Panc1 (cell line): ENCODE results near the gene HS1BP3. TPM values are rescaled to one million over a fixed set of nuclear protein-coding genes. Genes with fewer than 3 reads are reported as not detected.

Source experiments
- ATAC-seq: fragments of 200-7000 bp; cut with Tn5 transposase; 2 replicates; pipeline ENCODE4 v1.9.1; 2020; ENCODE audit warnings: mild to moderate bottlenecking, moderate library complexity
- BruUV-seq: library from RNA; stranded (reverse); fragments of 400-500 nt; replicated peaks from 2 replicates; lab custom pipeline; 2021; lab: Mats Ljungman, UMichigan
- CTCF ChIA-PET: fragments of 300-600 bp; sonication (Branson Sonifier 250); formaldehyde crosslinking; loops from one replicate; lab custom pipeline; 2022; ENCODE audit warnings: antibody characterized with exemption; lab: Charles Lee
- POLR2A ChIA-PET: fragments of 300-600 bp; sonication (Branson Sonifier 250); formaldehyde crosslinking; loops from one replicate; lab custom pipeline; 2022; ENCODE audit warnings: antibody characterized with exemption; lab: Charles Lee
- DNase-seq: peaks from one replicate; pipeline ENCODE4 v3.0.0-alpha.2; 2010; ENCODE audit warnings: low read depth, low spot score
- H3K27ac ChIP-seq: 2 replicates; pipeline ENCODE4 v1.5.1; 2011; ENCODE audit warnings: mild to moderate bottlenecking, low read length, inconsistent platforms
- H3K27me3 ChIP-seq: fragments of 200-500 bp; sonication (Bioruptor generic); 2 replicates; pipeline ENCODE4 v1.6.0; 2014; ENCODE audit warnings: low read length, inconsistent platforms; ENCODE audit not compliant: control insufficient read depth, insufficient read depth
- H3K36me3 ChIP-seq: fragments of 200-500 bp; sonication (Bioruptor generic); 2 replicates; pipeline ENCODE4 v1.5.1; 2014; ENCODE audit warnings: inconsistent platforms, mild to moderate bottlenecking, low read length, moderate library complexity; ENCODE audit not compliant: control insufficient read depth, insufficient read depth
- H3K4me1 ChIP-seq: 2 replicates; pipeline ENCODE4 v1.5.1; 2011; ENCODE audit warnings: inconsistent platforms, mild to moderate bottlenecking, low read length, moderate library complexity; ENCODE audit not compliant: control insufficient read depth, insufficient read depth
- H3K4me3 ChIP-seq, 2 experiments: 2 replicates each; pipeline ENCODE4 v1.5.1; 2011 to 2012; ENCODE audit warnings: low read depth in 2 of 2, low read length in 2 of 2, mild to moderate bottlenecking in 2 of 2, inconsistent platforms in 1 of 2, moderate library complexity in 1 of 2
- H3K9me3 ChIP-seq: fragments of 200-500 bp; sonication (Bioruptor generic); 2 replicates; pipeline ENCODE4 v1.5.1; 2014; ENCODE audit warnings: low read depth, mild to moderate bottlenecking, inconsistent platforms, low read length, moderate library complexity; ENCODE audit not compliant: control insufficient read depth, insufficient read depth
- POLR2AphosphoS5 ChIP-seq: IDR thresholded peaks from 2 replicates; pipeline ENCODE4 v1.6.1; 2012; ENCODE audit warnings: mild to moderate bottlenecking, low read depth, low read length, moderate library complexity
- SIN3A ChIP-seq: IDR thresholded peaks from 2 replicates; pipeline ENCODE4 v1.6.1; 2012; ENCODE audit warnings: low read depth, mild to moderate bottlenecking, low read length, moderate library complexity, borderline replicate concordance; ENCODE audit not compliant: insufficient read depth
- TCF7L2 ChIP-seq: IDR thresholded peaks from 2 replicates; pipeline ENCODE4 v1.6.1; 2011; ENCODE audit warnings: mild to moderate bottlenecking, low read depth, low read length, inconsistent platforms
- in situ Hi-C: cut with HindIII; loops from 2 replicates; pipeline ENCODE4 v1.10.0; 2016; ENCODE audit warnings: low sequenced_read_pairs, low pct_unique_long_range_greater_than_20kb
- intact Hi-C: fragments of 100-400 bp; cut with micrococcal nuclease; formaldehyde crosslinking; loops from one replicate; pipeline ENCODE4 v1.10.0; 2022; ENCODE audit not compliant: unreplicated experiment
- total RNA-seq: library from RNA; stranded (reverse); gene quantifications from one replicate; pipeline ENCODE4 v1.2.1, GENCODE V29; 2021; ENCODE audit not compliant: unreplicated experiment
- TF ChIP-seq, protein P1 (sequence below): fragments of 450-650 bp; IDR thresholded peaks from 2 replicates; pipeline ENCODE4 v1.5.1; 2017; ENCODE audit warnings: mild to moderate bottlenecking
- TF ChIP-seq, protein P2 (sequence below), 2 experiments: IDR thresholded peaks; 2 replicates each; pipeline ENCODE4 v1.6.1; 2011 to 2012; ENCODE audit warnings: low read depth in 2 of 2, control low read depth in 1 of 2, low read length in 1 of 2, mild to moderate bottlenecking in 1 of 2, moderate library complexity in 1 of 2; ENCODE audit not compliant: insufficient read depth in 1 of 2

Gene HS1BP3
- total RNA-seq, 1 experiment from 2014 or later, result 46.1 TPM

DNA sequence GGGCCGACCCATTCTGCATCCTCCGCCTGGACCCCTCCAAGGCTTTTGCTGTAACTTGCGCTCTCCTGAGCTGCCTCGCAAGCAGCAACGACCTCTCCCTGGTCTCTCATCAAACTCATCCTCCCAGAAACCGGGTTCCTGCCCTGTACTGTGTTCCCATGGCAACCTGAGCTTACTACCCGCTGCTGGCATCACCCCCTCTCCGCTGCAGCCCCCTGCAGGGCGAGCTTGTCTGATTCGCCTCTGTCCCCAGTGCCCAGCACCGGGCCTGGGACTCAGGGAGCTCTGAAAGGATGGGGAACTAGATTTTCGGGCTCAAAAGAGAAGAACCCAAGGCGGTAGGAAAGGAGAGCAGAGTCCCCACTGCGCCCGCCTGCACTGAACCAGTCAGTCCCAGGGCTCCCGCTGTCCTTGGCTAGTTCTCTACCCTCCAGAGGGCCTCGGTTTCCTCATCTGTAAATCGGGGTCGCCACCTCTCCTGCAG is 463 bp downstream of the HS1BP3 start:
- POLR2A ChIA-PET, result interaction anchor here (0.6 kb wide), 1 partner anchor 203 kb away, joined by 5 read pairs; no protein-coding TSS in a partner anchor
- peak overlapping the region; percentile 87 to 93 for H3K4me3 ChIP-seq
- H3K27me3 ChIP-seq, result no peaks in the 10 kb centered on the region
- TF ChIP-seq, protein P1, sequence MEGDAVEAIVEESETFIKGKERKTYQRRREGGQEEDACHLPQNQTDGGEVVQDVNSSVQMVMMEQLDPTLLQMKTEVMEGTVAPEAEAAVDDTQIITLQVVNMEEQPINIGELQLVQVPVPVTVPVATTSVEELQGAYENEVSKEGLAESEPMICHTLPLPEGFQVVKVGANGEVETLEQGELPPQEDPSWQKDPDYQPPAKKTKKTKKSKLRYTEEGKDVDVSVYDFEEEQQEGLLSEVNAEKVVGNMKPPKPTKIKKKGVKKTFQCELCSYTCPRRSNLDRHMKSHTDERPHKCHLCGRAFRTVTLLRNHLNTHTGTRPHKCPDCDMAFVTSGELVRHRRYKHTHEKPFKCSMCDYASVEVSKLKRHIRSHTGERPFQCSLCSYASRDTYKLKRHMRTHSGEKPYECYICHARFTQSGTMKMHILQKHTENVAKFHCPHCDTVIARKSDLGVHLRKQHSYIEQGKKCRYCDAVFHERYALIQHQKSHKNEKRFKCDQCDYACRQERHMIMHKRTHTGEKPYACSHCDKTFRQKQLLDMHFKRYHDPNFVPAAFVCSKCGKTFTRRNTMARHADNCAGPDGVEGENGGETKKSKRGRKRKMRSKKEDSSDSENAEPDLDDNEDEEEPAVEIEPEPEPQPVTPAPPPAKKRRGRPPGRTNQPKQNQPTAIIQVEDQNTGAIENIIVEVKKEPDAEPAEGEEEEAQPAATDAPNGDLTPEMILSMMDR, result no peak
- TF ChIP-seq, protein P2, sequence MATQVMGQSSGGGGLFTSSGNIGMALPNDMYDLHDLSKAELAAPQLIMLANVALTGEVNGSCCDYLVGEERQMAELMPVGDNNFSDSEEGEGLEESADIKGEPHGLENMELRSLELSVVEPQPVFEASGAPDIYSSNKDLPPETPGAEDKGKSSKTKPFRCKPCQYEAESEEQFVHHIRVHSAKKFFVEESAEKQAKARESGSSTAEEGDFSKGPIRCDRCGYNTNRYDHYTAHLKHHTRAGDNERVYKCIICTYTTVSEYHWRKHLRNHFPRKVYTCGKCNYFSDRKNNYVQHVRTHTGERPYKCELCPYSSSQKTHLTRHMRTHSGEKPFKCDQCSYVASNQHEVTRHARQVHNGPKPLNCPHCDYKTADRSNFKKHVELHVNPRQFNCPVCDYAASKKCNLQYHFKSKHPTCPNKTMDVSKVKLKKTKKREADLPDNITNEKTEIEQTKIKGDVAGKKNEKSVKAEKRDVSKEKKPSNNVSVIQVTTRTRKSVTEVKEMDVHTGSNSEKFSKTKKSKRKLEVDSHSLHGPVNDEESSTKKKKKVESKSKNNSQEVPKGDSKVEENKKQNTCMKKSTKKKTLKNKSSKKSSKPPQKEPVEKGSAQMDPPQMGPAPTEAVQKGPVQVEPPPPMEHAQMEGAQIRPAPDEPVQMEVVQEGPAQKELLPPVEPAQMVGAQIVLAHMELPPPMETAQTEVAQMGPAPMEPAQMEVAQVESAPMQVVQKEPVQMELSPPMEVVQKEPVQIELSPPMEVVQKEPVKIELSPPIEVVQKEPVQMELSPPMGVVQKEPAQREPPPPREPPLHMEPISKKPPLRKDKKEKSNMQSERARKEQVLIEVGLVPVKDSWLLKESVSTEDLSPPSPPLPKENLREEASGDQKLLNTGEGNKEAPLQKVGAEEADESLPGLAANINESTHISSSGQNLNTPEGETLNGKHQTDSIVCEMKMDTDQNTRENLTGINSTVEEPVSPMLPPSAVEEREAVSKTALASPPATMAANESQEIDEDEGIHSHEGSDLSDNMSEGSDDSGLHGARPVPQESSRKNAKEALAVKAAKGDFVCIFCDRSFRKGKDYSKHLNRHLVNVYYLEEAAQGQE (IDR thresholded peaks at IDR 0.05; ENCODE audit: insufficient read depth in 1 of 2, low read depth in 2 of 2, low read length in 1 of 2), result no peak
- TF ChIP-seq SIN3A, result no peak
- no peak for TF ChIP-seq POLR2AphosphoS5
- no peak for TF ChIP-seq TCF7L2
- intact Hi-C loops (loop anchor here (5.0 kb wide), 1 partner anchor 208 kb away; no protein-coding TSS in a partner anchor), in situ Hi-C loops (no loop called here)
- H3K4me1 ChIP-seq, result peaks cover 9% of the 10 kb centered on the region
- H3K27ac ChIP-seq, result peak overlapping the region; percentile 78
- no peaks in the 10 kb centered on the region for H3K9me3 ChIP-seq
- CTCF ChIA-PET, result interaction anchor here (1.0 kb wide), 2 partner anchors 165 to 239 kb away, joined by 3 read pairs; no protein-coding TSS in a partner anchor
- ATAC-seq (peak; percentile 27), DNase-seq (no peak)
- no TSS peak for BruUV-seq
- H3K36me3 ChIP-seq, result no peaks in the 10 kb centered on the region

DNA sequence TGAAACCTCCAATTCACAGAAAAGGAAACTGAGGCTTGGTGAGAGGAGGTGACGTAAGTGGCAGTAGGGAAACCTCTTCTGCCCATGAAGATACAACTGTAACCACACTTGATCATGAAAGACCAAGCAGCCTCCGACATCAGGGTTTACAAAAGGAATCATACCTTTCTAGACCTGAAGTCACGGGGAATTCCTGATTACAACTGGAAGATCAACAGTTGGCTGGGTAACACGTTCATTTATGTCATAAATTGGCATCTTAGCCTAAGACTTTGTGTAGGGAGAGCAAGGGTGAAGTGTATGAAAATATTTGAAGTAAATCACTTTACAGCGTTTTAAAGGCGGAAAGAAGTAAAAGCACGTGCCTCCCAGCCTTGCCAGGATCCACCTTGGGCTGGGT is 922 bp downstream of the HS1BP3 start:
- intact Hi-C loops, result loop anchor here (5.0 kb wide), 1 partner anchor 208 kb away; no protein-coding TSS in a partner anchor
- no TSS peak for BruUV-seq
- Histone ChIP-seq H3K9me3 (no peaks in the 10 kb centered on the region), H3K4me1 (peaks cover 9% of the 10 kb centered on the region), H3K27ac (peak overlapping the region; percentile 78), H3K36me3 (no peaks in the 10 kb centered on the region), H3K4me3 (peak overlapping the region; percentile 87 to 93), H3K27me3 (no peaks in the 10 kb centered on the region)
- ATAC-seq (no peak), DNase-seq (no peak)
- TF ChIP-seq SIN3A (no peak), TCF7L2 (no peak), POLR2AphosphoS5 (no peak)
- TF ChIP-seq, protein P1, result no peak
- TF ChIP-seq, protein P2 (IDR thresholded peaks at IDR 0.05; ENCODE audit: insufficient read depth in 1 of 2, low read depth in 2 of 2, low read length in 1 of 2), result no peak
- ChIA-PET CTCF (interaction anchor here (1.0 kb wide), 1 partner anchor 164 kb away, joined by 3 read pairs; no protein-coding TSS in a partner anchor), POLR2A (no interaction called here)
- in situ Hi-C loops, result loop anchor here (25.0 kb wide), 1 partner anchor 213 kb away; the partner anchor contains the start of gene RHOB
